HG03565 (cell line): ENCODE results near the gene TMIE.

Source experiments
- ATAC-seq: cut with Tn5 transposase; IDR thresholded peaks from one replicate; pipeline ENCODE4 v1.9.1; 2021; ENCODE audit warnings: mild to moderate bottlenecking, moderate library complexity; ENCODE audit not compliant: unreplicated experiment

The TMIE gene

DNA sequence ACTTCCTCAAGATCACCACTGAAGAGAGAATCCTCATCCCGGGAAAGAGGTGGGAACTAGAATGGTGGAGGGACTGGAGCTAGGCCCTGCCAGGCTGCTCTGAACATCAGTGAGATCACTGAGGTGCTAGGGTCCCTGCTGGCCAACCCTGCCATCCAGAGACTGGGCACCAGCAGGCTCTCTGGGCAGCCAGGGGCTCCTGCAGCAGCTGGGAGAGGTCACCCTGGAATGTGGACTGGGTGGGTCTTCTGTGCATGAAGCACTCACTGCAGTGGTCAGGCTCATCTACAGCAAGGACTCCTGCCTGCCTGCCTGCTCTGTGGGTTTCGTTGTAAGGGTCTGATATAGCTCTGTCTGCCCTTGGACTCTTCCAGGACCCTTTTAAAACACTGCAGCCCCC is 32.6 kb upstream of the TMIE start:
- ATAC-seq: no peak

DNA sequence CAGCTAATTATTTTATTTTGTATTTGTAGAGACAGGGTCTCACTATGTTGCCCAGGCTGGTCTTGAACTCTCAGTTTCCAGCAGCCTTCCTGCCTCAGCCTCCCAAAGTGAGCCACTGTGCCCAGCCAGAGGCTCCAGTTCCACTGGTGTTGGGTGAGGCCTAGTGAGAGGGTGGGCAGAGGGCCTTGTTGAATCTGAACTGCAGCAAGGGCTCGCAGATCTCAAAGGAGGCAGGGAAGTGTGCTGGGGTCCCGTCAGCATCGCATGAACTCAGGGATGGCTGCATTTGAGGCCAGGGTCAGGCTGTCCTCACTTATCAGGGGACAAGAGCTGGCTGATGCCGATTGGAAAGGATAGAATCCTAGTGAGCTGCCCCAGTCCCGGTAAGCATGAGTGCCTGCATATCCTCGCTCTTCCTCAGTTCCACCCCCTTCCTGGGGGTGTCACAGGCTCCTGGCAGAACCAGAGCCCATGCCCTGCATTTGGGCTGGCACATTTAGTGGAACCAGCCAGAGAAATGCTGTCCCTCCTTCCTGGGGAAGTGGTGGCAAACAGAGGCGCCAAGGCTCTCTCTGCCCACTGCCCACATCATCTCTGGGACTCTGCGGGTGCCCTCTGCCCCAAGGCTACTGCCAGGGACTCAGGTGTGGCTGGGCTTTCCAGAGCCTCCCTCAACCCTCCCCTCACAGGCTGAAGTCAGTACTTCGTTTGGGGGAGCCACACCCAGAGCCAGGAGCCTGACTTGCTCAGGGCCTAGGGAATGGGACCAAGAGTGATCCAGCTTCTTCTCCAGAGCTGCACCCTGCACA is 31.8 kb upstream of the TMIE start:
- no peak for ATAC-seq

DNA sequence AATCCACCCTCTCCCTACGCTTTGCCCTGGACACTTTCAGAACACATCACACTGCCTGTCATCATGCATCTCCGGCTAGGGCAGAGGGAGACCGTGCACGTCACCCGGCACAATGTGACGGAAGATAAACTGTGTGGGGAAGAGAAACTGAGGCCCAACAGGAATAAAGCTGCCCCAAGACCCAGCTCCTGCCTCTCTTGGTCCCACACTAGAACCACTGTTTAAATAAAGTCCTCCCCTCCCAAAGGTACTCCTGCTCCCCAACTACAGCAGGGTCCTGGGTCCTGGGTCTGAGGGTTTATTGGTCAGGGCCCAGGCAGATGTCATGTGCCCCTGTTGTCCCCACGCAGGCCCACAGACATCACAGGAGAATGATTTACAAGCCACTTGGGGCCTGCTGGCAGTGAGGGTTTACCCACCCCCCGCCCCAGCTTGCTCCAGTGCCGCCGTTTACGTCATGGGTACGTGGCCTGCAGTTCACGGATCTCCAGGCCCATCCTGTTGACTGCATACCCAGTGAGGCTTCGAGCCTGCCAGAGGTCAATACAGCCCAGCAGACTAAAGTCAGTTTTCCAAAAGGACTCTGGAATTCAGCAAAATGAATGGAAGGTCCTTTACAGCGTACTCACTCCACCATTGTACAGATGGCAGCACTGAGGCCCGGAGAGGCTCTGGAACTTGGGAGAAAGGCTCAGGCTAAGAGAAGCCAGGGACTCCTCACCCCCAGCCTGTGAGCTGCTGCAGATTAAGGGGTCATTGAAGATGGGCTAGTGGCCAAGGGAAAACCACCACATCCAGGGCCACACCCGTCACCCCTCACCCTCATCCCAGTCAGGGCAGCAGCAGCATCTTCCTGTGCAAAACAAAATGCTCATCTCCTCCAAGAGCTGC is 30.9 kb upstream of the TMIE start:
- no peak for ATAC-seq

DNA sequence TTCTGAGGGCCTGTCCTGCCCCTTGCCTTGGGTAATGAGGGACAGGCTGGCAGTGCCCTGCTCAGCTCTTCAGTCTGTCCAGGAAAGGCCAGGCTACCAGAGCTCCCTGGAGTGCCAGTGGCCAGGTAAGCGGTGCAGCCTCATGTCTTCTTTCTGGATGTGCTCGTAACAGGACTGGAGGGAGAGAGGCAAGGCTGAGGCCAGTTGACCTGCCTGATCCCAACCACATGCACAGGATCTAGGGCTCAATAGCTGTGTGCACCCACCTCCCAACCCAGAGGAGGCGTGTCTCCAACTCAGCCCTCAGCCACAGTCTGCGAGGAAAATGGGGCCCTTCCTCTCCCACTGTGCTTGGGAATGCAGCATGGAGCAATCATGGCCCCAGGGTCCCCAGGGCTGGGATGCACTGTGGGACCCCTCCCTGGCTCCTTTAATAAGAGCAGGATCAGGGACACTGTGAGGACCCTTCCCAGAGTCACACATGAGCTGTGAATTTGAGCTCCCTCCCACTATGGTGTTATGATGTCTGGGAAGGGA is 30.2 kb upstream of the TMIE start:
- ATAC-seq: no peak

DNA sequence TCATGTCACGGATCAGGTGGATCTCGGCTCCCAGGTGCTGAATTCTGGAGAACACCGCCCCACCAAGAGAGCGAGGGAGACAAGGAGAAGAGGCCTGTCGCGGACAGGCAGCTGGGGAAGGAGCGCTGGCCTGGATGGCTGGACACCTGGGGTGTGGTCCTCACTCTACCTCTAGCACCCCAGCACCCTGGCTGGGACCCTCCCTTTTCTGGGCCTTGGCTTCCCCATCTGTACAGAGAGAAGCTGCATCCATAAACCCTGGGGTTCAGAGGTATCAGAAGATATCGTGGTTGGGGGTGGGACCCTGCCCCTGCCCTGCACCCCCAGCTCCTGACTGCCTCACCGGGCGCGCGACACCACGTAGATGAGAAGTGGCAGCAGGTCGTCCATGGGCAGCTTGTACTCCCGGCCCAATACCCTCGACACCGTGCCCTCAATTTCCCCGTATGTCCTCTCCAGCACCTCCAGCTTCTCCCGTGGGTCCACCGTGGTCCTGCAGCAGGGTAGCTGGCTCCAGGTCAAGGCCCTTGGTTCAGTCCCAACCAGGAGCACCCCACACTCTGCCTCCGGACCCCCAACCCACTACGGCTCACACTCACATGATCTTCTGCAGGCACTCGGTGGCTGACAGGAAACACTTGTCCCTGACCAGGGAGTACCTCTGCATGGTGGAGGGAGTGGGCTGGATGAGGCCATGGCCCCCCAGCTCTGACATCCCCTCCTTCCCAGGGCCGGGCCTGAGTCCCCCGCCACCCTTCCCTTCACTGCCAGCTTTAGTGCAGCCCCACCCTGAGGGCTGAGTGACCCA is 29.4 kb upstream of the TMIE start:
- no peak for ATAC-seq

DNA sequence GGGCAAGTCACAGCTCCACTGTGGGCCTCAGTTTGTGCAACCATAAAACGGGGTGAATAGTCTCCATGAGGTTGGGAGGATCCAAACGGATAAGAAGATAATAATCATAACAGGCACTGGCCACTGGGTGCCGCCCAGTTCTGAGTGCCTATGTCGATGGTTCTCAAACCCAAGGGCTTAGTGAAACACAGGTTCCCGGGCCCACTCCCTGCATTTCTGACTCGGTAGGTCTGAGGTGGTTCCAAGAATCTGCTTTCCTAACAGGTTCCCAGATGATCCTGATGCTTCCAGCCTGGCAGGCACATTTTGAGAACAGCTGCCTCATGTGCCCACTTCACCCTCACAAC is 28.9 kb upstream of the TMIE start:
- no peak for ATAC-seq

DNA sequence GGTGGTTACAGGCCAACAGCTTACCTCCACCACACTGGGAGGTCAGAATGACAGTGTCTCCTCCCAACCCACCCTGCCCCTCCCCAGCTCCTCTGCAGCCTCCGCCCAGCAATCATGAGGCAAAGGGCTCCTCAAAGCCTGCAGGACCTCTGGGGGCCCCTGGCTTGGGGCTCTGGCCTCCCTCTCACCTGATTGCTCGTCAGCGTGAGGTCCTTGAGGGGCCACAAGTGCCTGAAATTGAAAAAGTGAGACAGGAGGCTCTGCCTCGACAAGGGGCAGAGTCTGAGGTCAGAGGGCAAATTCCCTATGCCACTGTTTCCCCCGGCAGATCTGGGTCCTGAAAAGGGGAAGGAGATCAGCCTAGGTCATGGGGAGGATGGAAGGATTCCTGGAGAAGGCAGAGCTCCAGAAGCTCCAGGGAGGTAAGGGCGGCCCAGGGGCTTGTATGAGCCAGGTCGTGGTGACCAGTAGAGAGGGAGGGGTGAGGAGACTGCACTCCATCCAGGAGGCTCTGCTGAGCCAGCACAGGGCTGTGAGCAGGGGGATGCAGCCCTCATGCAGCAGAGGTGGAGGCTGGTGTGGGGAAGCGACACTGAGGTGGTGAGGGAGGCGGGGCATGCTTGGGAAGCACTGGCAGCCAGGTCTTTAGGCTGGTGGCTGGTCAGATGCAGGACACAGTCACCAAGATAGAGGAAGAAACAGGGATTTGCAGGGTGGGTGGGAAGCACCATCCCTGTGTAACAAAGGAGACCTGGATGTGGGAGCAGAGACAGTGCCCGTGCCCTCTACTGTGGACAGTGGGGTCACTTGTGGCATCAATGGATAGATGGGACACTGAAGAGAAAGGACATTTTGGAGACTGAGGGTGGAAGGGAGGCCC is 27.8 kb upstream of the TMIE start:
- no peak for ATAC-seq

DNA sequence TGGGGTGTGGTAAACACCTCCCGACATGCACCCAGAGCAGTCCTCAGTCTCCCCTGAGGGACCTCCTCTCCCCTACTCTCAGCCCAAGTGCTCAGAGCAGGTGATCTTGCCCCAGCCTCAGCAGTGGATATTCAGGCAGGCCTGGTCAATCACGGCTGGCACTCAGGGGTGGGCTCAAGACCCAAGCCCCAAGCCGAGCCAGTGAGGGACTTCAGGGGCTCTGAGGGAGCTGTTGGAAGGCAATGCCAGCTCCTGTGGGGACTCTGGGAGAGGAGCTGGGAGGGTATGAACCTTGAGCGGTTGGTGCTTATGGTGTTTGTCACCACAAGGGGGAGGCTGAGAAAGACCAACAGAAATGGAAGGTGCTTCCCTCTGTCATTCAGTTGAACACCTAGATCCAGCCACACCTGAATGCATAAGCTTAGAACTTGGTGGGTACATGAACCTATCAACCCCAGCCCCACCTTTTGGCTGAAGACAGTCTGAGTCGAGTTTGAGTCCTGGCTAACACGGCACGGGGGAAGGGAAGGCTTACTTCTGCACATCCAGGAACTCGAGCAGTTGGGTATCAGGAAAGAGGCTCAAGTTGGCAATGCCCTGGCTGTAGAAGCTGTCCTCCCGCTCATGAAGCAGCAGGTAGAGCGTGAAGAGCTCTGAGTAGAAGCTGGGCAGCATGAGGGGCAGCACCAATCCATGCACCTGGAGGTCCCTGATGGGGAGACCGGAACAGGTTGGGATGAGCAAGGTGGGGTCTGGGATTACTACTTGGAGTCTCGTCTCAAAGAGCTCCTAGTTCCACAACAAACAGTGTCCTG is 27.0 kb upstream of the TMIE start:
- ATAC-seq: no peak

DNA sequence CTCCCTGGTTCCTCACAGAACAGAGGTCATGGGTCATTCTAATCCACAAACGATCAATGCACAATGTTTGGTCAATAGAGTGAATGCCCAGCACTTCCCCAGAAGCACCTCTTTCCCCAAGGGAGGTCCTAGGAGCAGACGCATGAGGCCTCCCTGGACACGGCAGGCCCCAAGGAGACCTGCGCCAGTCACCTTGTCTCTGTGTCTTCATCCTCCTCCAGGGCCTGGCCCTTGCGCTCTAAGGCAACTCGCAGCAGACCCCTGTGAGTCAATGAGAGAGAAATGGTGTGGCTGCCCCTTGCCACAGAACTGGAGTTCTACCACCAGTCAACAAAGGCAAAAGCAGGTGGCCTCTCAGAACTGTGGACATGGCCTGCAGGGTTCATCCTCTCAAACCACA is 25.8 kb upstream of the TMIE start:
- ATAC-seq: no peak

DNA sequence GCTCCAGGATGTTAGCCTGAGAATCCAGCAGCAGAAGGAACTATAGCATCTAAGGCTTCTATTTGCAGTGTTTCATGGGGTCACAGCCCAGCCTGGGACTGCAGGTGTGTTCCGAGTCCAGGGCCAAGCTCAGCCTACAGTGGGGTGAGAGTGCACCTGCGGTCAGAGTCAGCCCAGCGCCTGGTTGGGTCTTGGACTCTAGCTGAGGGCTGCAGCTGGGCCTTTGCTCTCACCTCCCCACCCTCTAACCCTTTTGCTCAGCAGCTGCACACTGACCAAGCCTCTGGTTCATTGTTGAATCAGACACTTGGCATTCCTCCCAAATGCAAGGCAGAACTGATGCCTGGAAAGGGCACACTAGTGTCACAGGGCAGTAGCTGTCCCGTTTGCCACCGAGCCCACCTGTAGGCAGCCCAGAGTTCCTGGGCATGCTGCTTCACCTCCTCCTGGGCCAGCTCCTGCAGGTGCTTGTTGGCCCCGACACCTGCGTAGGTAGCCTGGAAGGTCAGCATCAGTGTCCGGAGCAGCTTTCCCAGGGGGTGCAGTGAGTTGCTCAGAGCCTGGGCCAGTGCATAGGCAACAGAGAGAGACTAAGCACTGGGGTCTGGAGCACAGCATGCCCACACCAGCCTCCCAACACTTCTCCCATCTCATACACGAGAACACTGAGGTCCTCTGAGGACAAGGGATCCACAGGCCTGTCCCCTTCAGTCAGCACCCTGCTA is 25.2 kb upstream of the TMIE start:
- no peak for ATAC-seq

DNA sequence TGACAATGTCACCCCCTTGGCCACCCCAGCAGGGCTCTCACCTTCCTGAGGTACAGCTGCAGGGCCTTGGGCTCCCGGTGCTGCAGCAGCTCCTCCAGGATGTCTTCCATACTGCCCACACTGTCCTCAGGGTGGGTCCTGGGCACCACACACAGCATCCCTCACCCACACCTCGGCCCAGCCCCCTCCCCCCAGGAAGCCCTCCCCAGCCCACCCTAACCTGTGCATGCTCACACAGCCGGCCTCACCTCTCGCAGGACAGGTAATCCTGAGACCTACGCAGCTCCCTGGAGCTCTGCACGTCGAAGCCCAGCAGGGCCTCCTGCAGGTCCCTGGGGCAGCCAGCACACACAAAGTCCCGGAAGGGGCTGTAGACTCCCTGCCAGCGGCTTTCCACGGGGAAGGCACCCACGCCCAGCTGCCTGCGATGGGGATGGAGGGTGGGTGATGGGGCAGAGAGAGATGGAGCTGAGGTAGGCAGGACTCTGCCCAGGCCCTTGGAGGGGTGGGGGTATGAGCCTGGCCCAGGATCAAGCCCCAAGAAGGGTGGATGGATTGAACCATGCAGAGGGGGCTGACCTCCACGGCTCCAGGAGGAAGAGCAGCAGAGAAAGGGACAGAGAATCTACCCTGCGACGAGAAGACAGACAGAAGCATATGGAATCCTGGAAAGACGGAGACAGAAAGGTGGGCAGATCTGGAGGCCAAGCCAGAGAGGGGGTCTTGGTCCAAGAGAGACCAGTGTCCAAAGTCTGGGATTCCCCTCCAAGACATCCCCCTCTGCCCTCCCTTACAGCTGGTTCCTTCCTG is 24.4 kb upstream of the TMIE start:
- no peak for ATAC-seq

DNA sequence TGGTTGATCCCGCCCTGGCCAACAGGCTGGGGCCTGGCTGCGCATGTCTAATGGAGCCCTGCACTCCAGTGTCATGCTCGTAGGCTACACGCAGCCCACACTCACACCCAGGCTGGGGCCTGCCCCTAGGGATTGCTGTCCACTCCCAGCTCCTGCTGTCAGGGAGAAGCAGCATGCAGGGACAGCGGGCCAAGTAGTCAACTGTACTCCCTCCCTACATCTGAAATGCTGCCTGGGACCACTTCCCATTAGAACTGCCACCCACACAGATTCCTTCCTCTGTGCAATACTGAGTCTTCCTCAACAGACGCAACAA is 23.8 kb upstream of the TMIE start:
- no peak for ATAC-seq

DNA sequence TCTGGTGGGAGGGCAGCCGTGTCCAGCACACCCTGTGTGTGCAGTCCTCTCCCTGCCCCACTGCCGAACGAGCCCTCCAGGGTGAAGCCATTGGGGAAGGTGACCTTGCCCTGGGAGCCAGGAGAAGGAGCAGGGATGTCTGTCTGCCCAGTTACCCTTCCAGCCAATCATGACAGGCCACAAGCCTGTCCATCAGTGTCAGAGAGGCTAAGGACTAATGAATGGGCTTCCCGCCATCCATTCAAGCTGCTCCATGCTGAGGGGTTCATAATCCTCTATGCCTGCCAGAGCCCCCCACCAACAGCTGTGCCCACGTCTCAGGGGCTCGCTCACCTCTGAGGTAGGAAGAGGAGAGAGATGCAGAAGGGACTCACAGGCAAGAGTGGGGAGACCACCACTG is 22.9 kb upstream of the TMIE start:
- no peak for ATAC-seq

DNA sequence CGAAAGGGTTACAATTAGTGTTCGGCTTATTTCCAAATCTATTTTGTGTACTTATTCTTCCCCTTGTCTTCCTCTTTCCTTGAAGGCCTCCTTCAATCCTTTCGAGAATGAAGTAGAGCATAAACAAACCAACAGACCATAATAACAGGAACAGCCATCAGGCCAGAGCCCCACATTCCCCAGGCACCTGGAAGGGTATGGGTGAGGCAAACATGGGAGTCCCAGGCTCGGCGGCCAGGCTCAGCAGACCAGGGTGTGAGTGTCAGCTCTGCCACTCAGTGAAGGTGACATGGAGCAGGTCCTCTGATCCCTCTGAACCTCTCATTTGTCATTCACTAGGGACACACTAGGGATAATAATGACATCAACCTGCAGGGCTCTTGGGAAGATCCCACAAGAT is 21.5 kb upstream of the TMIE start:
- no peak for ATAC-seq

DNA sequence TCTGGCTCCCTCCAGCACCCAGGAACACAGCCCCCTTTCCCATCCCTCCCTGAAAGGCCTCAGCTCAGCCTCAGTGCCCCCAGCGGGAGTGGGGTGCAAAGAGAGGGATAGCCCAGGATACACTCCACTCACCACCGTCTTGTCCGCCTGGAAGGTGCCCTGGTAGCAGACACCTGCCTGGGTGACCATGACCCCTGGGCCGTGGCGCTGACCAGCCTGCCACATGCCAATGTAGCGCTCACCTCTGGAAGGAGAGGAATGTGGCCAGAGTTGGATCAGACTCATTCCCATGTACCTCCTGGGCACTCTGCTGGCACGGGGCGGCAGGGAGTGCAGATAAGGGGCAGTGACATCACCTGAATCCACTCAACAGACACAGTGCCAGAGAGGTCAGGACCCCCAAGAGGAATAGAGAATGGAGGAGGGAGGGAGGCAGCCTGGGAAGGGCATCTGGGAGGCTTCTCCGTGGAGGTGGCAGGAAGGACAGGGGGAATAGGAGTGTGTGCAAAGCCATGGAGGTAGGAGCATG is 20.8 kb upstream of the TMIE start:
- ATAC-seq: no peak

DNA sequence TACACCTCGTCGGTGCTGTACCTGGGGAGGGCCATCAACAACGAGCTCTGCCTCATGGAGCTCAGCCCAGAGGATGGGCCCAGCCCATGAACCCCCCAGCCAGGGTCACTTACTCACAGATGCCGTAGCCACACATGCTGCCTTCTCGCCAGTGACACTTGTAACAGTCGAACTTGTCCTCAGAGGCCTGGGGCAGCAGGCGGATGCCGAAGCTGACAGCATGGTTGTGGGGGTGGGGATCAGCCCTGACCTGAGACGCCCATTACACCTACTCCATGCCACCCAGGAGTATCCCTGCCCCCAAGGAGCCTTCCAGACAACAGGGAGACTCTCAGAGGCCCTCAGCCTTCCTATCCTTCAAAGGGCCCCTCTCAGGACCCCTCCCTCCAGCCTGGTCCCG is 19.8 kb upstream of the TMIE start:
- ATAC-seq: no peak

DNA sequence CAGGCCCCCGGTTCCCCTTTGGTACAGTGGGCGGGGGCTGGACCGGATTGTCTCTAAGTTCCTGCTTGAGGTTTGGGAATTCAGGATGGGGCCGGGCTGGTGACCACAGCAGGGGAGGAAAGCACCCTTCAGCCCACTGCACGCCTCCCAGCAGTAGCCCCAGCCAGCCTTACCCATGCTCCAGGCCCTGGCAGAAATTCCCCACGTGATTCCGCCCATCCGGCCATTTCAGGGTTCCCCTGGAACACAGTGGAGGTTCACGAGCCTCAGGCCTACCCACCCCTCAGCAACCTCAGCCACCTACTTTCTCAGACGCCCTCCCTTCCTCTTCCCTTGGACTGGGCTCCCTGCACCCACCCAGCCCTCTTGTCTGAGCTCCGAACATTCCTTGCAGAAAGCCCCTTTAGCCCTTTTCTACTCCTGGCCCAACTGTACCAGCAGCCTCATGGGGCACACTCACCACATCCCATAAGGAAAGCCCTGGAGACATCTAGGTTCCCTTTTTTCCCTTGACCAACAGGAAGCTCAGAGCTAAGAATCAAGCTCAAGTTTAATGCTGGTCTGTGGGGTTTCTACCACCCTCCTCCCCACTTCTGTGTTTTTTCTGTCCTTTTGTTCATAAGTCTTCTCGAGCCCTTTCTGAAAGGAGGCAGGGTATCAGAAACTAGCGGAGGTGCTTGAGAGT is 19.2 kb upstream of the TMIE start:
- ATAC-seq: no peak
